ENCODE measurements around the gene GNB1.
"Not testable (repeated sequence)": the region's sequence is repeated elsewhere in the genome, so short reads cannot be mapped to it uniquely, and the experiment has no call there.

The GNB1 gene

DNA sequence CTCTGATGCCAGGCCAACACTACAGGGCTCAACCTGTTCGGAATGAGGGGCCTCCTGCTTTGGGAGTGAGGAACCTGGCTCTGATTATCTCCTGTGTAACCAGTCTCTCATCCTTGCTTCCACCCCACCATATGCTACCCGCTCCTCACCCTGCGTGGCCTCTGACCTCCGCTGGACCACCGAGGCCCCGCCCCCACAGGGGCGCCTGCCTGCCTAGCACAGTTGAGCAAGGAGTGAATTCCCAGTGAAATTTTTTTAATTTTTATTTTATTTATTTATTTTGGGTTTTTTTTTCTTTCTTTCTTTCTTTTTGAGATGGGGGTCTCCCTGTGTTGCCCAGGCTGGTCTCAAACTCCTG lies 1.9 kb upstream of the GNB1 start:
- no peak overlapping the region for H3K4me3 ChIP-seq (ENCODE audit: low read length)
- no peaks in the 10 kb centered on the region for H3K9me3 ChIP-seq (ENCODE audit: insufficient read depth, low read depth, low read length)
- H3K27ac ChIP-seq (ENCODE audit: low read length), result no peak overlapping the region
- no peaks in the 10 kb centered on the region for H3K36me3 ChIP-seq (ENCODE audit: insufficient read depth, low read depth, low read length)
- peaks cover 19% of the 10 kb centered on the region for H3K4me1 ChIP-seq (ENCODE audit: insufficient read depth, low read length)
- peaks cover 5% of the 10 kb centered on the region; the same call in 1 of the 2 replicates for H3K27me3 ChIP-seq (ENCODE audit: insufficient read depth, low read length)
- H3K9ac ChIP-seq (ENCODE audit: low read depth, low read length), result no peak overlapping the region

DNA sequence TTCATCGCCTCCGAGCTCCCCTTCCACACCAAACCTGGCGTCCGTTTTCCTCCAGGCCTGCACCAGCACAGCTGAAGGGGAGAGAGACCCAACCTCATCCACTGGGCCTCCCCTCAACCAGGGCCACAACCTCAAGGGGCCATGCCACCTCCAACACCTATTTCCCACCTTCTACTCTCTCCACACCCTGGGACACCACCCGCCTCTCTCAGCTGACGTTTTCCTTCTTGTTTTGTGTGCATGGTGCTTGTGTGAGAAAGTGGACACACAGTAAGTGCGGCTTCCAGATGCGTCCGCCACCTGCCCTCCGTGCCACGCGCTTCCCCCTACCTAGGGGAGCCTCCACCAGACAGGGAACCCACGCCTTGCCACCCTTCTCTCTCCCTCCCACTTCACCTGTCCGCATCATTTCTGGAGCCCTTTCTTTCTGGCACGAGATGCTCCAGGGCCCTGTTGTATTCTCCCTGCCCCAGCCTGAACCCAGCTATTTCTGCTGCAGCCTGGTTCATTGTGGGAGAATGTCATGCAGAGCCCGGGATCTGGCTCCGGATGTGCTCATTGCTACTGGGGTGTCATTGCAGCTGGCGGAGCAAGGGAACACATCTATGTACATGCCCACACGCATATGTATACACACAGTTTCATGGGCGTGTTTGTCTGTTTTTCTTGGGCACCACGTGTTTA lies 1.3 kb upstream of the GNB1 start:
- H3K27me3 ChIP-seq (ENCODE audit: insufficient read depth, low read length), result peaks cover 5% of the 10 kb centered on the region; the same call in 1 of the 2 replicates
- peak overlapping the region; percentile 56 for H3K27ac ChIP-seq (ENCODE audit: low read length)
- H3K4me3 ChIP-seq (ENCODE audit: low read length), result peak overlapping the region; percentile 64
- peaks cover 19% of the 10 kb centered on the region for H3K4me1 ChIP-seq (ENCODE audit: insufficient read depth, low read length)
- no peaks in the 10 kb centered on the region for H3K36me3 ChIP-seq (ENCODE audit: insufficient read depth, low read depth, low read length)
- no peak overlapping the region for H3K9ac ChIP-seq (ENCODE audit: low read depth, low read length)
- H3K9me3 ChIP-seq (ENCODE audit: insufficient read depth, low read depth, low read length), result no peaks in the 10 kb centered on the region

DNA sequence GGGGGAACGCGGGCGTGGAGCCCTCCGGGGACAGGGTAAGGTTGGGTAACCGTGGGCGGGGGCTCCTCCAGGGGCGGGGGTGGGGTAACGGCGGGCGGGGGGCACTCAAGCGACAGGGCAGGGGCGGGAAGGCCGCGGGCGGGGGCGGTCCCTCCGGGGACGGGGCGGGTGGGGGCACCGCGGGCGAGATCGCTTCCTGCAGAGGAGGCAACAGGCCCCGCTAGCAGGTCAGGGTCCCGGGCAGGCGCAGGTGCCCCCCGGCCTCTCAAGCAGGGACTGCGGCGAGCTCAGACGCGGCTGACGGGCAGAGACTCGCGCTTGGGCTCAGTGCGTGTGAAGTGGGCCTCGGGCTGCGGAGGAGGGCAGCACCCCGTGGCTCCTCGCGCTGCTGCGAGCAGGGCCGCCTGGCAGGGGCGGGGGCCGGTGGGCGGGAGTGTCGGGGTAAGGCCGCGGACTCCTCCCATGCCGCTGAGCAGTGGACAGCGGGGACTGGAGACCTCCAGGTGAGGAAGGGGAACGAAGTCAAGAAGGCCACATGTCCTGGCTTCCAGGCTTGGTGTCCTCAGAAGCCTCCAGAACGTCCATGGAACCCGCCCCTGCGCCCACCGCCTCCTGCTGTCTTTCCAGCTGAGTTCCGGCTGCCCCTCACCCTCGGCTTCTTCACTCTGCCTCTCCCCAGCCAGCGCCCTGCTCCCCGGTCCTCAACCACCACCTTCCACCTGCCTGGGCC lies 627 bp upstream of the GNB1 start:
- Histone ChIP-seq H3K27ac (ENCODE audit: low read length) (peak overlapping the region; percentile 56), H3K4me1 (ENCODE audit: insufficient read depth, low read length) (peaks cover 19% of the 10 kb centered on the region), H3K27me3 (ENCODE audit: insufficient read depth, low read length) (peaks cover 5% of the 10 kb centered on the region; the same call in 1 of the 2 replicates), H3K9me3 (ENCODE audit: insufficient read depth, low read depth, low read length) (no peaks in the 10 kb centered on the region), H3K36me3 (ENCODE audit: insufficient read depth, low read depth, low read length) (no peaks in the 10 kb centered on the region), H3K4me3 (ENCODE audit: low read length) (peak overlapping the region; percentile 64), H3K9ac (ENCODE audit: low read depth, low read length) (no peak overlapping the region)

DNA sequence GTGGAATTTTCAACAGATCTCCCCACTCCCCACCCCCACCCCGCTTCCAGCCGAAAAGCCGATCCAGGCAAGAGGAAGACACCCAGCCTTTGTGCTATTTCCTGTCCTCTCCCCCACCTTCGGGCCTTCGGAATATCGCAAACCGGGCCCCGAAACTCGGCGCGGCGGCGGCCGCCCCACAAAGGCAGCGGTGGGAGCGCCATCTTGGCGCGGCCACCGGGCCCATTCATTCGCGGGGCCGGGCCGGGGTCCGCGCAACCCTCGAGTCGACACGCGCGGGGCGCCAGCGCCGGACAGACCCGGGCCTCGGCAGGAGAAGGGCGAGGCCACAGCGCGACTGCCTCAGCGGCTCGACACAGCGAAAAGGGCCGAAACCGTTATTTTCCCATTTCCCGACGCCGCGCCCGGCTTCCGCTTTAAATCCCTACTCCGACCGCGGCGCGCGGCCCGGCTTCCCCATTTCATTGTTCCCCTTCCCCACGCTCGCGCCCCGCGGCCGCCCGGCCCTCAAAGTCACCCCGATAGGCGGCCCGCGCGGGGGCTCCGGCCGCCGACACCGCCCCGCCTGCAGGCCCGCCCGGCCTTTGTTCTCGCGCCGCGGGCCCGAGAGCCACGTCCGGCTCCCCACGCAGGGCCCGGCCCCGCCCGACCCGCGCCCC lies 911 bp downstream of the GNB1 start:
- Histone ChIP-seq H3K27me3 (ENCODE audit: insufficient read depth, low read length) (peaks cover 5% of the 10 kb centered on the region; the same call in 1 of the 2 replicates), H3K9ac (ENCODE audit: low read depth, low read length) (peak overlapping the region; percentile 90), H3K4me1 (ENCODE audit: insufficient read depth, low read length) (peaks cover 16% of the 10 kb centered on the region), H3K36me3 (ENCODE audit: insufficient read depth, low read depth, low read length) (no peaks in the 10 kb centered on the region), H3K27ac (ENCODE audit: low read length) (peak overlapping the region; percentile 94), H3K4me3 (ENCODE audit: low read length) (peak overlapping the region; percentile 82), H3K9me3 (ENCODE audit: insufficient read depth, low read depth, low read length) (no peaks in the 10 kb centered on the region)

DNA sequence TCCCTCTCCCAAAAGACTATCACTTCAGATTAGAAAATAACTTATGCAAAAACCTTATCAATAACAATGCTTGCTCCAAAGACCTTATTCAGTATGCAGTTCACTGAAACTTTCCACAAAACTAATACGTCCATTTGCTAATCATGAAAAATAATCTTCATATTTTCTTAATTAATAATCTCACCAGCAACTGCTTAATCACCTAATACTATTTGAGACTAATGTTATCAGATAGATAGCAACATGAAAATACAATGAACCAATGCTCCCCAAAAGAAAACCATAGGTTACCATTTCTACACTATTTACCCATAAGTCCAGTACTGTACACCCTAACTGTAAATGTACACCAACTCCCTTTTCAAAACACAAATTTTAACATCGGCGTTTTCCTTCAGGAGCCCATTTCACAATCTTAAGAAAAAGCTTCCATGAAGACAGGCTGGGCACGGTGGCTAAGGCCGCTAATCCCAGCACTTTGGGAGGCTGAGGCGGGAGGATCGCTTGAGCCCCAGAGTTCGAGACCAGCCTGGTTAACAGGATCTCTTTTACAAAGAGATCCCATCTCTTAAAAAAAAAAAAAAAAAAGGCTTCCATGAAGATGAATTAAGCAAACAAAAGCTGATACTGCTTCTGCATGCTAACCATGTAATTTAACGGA lies 1.7 kb downstream of the GNB1 start:
- Histone ChIP-seq H3K9ac (ENCODE audit: low read depth, low read length) (peak overlapping the region; percentile 90), H3K27me3 (ENCODE audit: insufficient read depth, low read length) (peaks cover 5% of the 10 kb centered on the region; the same call in 1 of the 2 replicates), H3K4me1 (ENCODE audit: insufficient read depth, low read length) (peaks cover 12% of the 10 kb centered on the region), H3K27ac (ENCODE audit: low read length) (peak overlapping the region; percentile 94), H3K4me3 (ENCODE audit: low read length) (peak overlapping the region; percentile 82), H3K36me3 (ENCODE audit: insufficient read depth, low read depth, low read length) (peaks cover 3% of the 10 kb centered on the region; the same call in 1 of the 2 replicates), H3K9me3 (ENCODE audit: insufficient read depth, low read depth, low read length) (no peaks in the 10 kb centered on the region)

DNA sequence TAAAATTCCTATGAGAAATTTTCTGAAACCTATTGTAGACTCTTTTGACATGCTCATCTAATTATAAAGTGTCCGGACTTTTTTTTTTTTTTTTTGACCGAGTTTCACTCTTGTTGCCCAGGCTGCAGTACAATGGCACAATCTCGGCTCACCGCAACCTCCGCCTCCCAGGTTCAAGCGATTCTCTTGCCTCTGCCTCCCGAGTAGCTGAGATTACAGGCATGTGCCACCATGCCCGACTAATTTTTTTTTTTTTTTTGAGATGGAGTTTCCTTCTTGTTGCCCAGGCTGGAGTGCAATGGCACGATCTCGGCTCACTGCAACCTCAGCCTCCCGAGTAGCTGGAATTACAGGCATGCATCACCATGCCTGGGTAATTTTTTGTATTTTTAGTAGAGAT lies 7.0 kb downstream of the GNB1 start:
- H3K9ac ChIP-seq (ENCODE audit: low read depth, low read length); H3K9me3 ChIP-seq (ENCODE audit: insufficient read depth, low read depth, low read length); H3K36me3 ChIP-seq (ENCODE audit: insufficient read depth, low read depth, low read length); H3K27me3 ChIP-seq (ENCODE audit: insufficient read depth, low read length); H3K27ac ChIP-seq (ENCODE audit: low read length); H3K4me3 ChIP-seq (ENCODE audit: low read length): not testable (repeated sequence)
- H3K4me1 ChIP-seq (ENCODE audit: insufficient read depth, low read length), result peaks cover 10% of the 10 kb centered on the region

DNA sequence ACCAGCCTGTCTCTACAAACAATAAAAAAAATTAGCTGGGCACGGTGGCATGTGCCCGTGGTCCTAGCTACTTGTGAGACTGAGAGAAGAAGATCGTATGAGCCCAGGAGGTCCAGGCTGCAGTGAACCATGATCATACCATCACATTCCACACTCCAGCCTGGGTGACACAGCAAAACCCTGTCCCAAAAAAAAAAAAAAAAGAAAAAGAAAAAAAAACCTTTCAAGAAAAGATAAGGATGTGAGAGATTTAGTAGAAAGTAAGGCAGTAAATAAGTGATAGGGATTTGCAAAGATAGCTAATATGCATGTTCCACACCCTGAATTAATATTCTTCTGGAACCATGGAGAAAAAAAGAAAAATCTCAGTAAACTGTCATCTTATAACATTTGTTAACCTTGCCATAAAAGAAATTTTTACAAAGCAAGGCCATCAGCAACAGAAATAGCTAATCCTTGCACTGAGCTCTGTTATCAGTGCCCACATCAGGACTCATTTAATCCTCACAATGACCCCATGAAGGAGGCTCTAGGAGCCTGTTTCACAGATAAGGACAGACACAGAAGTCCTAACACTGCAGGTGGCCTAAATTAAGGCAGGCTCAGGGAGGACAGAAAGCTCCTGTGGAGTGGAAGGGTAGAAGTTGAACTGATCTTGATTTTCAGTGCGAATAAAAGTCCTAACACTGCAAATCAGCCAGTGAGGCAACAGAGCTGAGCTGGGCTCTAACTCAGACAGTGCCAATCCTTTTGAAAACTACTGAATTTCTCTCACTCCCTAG lies 7.6 kb downstream of the GNB1 start:
- Histone ChIP-seq H3K9me3 (ENCODE audit: insufficient read depth, low read depth, low read length) (no peaks in the 10 kb centered on the region), H3K27ac (ENCODE audit: low read length) (no peak overlapping the region), H3K27me3 (ENCODE audit: insufficient read depth, low read length) (no peaks in the 10 kb centered on the region), H3K4me3 (ENCODE audit: low read length) (no peak overlapping the region), H3K4me1 (ENCODE audit: insufficient read depth, low read length) (peaks cover 7% of the 10 kb centered on the region; the same call in 1 of the 2 replicates), H3K36me3 (ENCODE audit: insufficient read depth, low read depth, low read length) (peaks cover 13% of the 10 kb centered on the region), H3K9ac (ENCODE audit: low read depth, low read length) (no peak overlapping the region)

DNA sequence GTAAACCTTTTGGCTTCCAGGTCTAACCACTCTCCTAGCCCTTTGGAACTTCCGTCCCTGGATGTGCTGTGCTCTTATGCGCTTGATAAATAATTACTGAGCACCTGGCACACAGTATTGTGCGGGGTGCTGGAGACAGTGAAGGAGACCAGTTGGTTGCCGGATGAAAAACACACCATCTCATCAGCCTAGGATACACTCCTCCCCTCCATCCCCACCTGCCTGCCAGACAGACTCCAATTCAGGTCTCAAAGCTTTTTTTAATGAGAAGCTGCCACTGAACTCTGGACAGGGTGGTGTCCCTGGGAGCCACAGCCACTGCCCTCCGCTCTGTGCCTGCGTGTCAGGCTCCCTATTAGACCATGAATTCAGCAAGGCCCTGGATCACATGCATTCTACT lies 9.2 kb downstream of the GNB1 start:
- Histone ChIP-seq H3K27ac (ENCODE audit: low read length) (no peak overlapping the region), H3K27me3 (ENCODE audit: insufficient read depth, low read length) (no peaks in the 10 kb centered on the region), H3K4me3 (ENCODE audit: low read length) (no peak overlapping the region), H3K9ac (ENCODE audit: low read depth, low read length) (no peak overlapping the region), H3K9me3 (ENCODE audit: insufficient read depth, low read depth, low read length) (no peaks in the 10 kb centered on the region), H3K36me3 (ENCODE audit: insufficient read depth, low read depth, low read length) (peaks cover 22% of the 10 kb centered on the region), H3K4me1 (ENCODE audit: insufficient read depth, low read length) (peaks cover 7% of the 10 kb centered on the region; the same call in 1 of the 2 replicates)

DNA sequence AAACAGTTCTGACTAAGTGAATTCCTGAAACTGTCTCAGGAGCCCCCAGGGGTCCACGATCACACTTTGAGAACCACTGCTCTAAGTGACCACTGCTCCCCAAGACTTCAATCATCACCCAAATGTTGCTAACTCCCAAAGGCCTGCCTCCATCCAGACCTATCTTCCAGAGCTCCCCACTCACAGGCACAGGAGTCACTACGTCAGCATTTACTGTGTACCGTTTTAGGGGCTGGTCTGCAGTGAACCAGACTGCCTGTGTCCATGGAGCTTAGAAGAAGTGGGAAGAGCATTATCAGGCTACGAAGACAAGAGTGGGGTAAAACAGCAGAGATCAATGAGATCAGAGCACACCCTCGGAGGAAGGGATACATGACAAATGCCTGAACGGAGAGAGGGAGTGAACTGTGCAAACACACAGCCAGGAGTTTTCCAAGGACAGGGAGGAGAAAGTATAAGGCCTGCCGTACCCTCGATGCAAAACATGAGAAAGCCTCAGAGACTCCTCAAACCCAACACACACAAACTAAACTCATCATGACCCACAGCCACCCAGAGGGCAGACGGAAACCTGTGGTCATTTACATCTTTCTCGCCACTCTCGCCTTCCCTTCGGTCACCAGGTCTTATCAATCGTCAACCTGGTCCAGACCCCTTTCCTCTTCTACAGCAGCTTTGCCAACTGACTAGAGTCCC lies 10.1 kb downstream of the GNB1 start:
- Histone ChIP-seq H3K36me3 (ENCODE audit: insufficient read depth, low read depth, low read length) (peaks cover 32% of the 10 kb centered on the region), H3K9me3 (ENCODE audit: insufficient read depth, low read depth, low read length) (no peaks in the 10 kb centered on the region), H3K4me1 (ENCODE audit: insufficient read depth, low read length) (peaks cover 7% of the 10 kb centered on the region; the same call in 1 of the 2 replicates), H3K4me3 (ENCODE audit: low read length) (no peak overlapping the region), H3K27ac (ENCODE audit: low read length) (no peak overlapping the region), H3K27me3 (ENCODE audit: insufficient read depth, low read length) (no peaks in the 10 kb centered on the region), H3K9ac (ENCODE audit: low read depth, low read length) (no peak overlapping the region)

DNA sequence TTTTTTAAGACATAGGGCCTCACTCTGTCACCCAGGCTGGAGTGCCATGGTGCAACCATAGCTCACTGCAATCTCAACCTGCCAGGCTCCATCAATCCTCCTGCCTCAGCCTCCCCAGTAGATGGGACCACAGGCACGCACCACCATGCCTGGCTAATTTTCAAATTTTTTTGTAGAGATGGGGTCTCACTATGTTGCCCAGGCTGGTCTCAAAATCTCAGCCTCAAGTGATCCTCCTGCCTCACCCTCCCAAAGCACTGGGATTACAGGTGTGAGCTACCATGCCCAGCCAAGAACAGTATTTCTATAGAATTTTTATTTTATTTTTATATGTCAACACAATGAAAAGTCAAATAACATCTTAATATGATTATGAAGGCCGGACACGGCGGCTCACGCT lies 10.9 kb downstream of the GNB1 start:
- Histone ChIP-seq H3K27me3 (ENCODE audit: insufficient read depth, low read length) (no peaks in the 10 kb centered on the region), H3K4me1 (ENCODE audit: insufficient read depth, low read length) (peaks cover 7% of the 10 kb centered on the region; the same call in 1 of the 2 replicates), H3K27ac (ENCODE audit: low read length) (no peak overlapping the region), H3K9me3 (ENCODE audit: insufficient read depth, low read depth, low read length) (peaks cover 2% of the 10 kb centered on the region), H3K9ac (ENCODE audit: low read depth, low read length) (no peak overlapping the region), H3K4me3 (ENCODE audit: low read length) (no peak overlapping the region), H3K36me3 (ENCODE audit: insufficient read depth, low read depth, low read length) (peaks cover 40% of the 10 kb centered on the region)
